Mucosa of descending colon (tissue), 3 donors: ENCODE measurements around the gene PUSL1. TPM values are rescaled to one million over a fixed set of nuclear protein-coding genes. Genes with fewer than 3 reads are reported as not detected.

ENCODE experiments used
- ATAC-seq: fragments of 200-7000 bp; cut with Tn5 transposase; one replicate; pipeline ENCODE4 v1.9.1; 2020; ENCODE audit warnings: mild to moderate bottlenecking, moderate library complexity
- DNase-seq, 3 donors: peaks; one replicate each; pipeline ENCODE4 v3.0.0-alpha.2; 2020
- H3K36me3 ChIP-seq: fragments of 200-600 bp; one replicate; pipeline ENCODE4 v1.8.0; 2021; ENCODE audit warnings: low read depth, mild to moderate bottlenecking
- H3K4me1 ChIP-seq: fragments of 200-600 bp; one replicate; pipeline ENCODE4 v1.8.0; 2021; ENCODE audit warnings: low read depth, mild to moderate bottlenecking
- H3K4me3 ChIP-seq: fragments of 200-600 bp; one replicate; pipeline ENCODE4 v1.8.0; 2021; ENCODE audit warnings: mild to moderate bottlenecking
- H3K9me3 ChIP-seq: fragments of 200-600 bp; one replicate; pipeline ENCODE4 v1.8.0; 2021; ENCODE audit warnings: mild to moderate bottlenecking
- intact Hi-C, 2 donors: fragments of 100-400 bp; cut with DNase I in 1 of 2; cut with micrococcal nuclease in 1 of 2; formaldehyde crosslinking; loops; one replicate each; pipeline versions ENCODE4 v1.11.0 to v1.11.1; 2022; cut with DNase I, micrococcal nuclease
- total RNA-seq, 3 donors: library from RNA; stranded (reverse); fragmentation: NEBNext Ultra II Directional in 2 of 3; extraction: Animal tissue kit (Norgen Biotek cat#: 25700) in 2 of 3; gene quantifications; one replicate each; pipeline versions ENCODE4 v1.2.1 to v1.2.4, GENCODE V29; 2021 to 2023
- TF ChIP-seq, protein P1 (sequence below): fragments of 200-600 bp; IDR thresholded peaks from one replicate; pipeline ENCODE4 v1.8.0; 2022; ENCODE audit warnings: antibody characterized with exemption, mild to moderate bottlenecking
- donor health status: DM: no; HTN: no; CAD: no; lungs with moderate emphysema.
- donor health status: DM: no; HTN: no; CAD: no.
- donor health status: DM: no; HTN: yes; CAD: no.

Gene PUSL1
- total RNA-seq, 3 donors from 2014 or later, result 12.4 to 15.9 (median 15.4) TPM

DNA sequence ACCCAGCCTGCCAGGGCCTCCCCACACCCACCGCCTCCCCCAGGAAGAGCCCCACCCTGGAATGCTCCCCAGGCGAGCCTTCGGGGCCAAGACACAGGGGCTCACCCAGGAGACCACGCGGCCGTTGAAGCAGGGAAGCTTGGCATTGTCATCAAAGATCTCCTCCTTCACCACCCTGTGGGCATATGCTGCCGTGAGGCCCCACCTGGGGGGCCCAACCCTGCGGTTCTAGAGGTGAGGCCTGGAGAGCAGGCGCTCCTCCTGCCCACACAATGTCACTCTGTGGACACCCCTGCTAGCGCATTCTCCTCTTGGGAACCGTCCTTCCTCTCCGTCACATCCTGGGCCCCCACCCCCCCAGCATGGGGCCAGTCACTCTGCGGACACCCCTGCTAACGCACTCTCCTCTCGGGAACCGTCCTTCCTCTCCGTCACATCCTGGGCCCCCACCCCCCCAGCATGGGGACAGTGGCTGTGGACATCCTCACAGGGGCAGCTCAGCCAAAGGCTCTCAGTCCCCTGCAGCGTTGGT, 34.3 kb downstream of the PUSL1 start:
- TF ChIP-seq, protein P1, sequence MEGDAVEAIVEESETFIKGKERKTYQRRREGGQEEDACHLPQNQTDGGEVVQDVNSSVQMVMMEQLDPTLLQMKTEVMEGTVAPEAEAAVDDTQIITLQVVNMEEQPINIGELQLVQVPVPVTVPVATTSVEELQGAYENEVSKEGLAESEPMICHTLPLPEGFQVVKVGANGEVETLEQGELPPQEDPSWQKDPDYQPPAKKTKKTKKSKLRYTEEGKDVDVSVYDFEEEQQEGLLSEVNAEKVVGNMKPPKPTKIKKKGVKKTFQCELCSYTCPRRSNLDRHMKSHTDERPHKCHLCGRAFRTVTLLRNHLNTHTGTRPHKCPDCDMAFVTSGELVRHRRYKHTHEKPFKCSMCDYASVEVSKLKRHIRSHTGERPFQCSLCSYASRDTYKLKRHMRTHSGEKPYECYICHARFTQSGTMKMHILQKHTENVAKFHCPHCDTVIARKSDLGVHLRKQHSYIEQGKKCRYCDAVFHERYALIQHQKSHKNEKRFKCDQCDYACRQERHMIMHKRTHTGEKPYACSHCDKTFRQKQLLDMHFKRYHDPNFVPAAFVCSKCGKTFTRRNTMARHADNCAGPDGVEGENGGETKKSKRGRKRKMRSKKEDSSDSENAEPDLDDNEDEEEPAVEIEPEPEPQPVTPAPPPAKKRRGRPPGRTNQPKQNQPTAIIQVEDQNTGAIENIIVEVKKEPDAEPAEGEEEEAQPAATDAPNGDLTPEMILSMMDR, result no peak
- Histone ChIP-seq H3K4me1 (peaks cover 23% of the 10 kb centered on the region), H3K36me3 (no peaks in the 10 kb centered on the region), H3K9me3 (no peaks in the 10 kb centered on the region), H3K4me3 (no peak overlapping the region)
- ATAC-seq (no peak), DNase-seq (no peak)
- intact Hi-C loops, result no loop called here

DNA sequence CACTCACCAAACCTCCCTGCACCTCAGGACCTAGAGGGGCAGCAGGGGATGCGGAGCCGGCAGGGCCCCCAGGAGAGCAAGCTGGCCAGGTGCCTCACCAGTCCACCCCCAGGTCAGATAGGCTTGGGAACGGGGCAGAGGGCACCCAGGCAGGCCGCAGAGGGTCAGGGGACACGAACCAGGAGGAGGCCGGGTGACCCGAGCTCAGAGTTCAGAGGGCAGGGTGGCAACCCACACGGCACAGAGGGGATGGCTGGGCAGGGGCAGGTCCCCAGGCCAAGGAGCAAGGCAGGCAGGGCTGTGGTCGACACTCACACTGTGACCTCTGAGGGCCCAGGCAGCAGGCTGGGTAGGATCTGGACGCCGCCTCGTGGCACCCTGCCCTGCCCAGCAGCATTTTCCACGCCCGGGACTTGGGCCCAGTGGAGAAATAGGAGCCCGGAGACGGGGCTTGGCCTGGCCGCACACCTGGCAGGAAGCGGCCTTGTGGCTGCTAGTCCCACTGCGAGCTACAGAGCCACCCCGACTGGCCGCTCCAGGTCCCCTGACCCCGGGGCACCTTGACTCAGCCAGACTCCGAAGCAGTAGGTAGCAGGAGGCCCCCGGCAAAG, 35.5 kb downstream of the PUSL1 start:
- ATAC-seq (no peak), DNase-seq (no peak)
- intact Hi-C loops, result no loop called here
- no peaks in the 10 kb centered on the region for H3K9me3 ChIP-seq
- TF ChIP-seq, protein P1, result no peak
- H3K4me1 ChIP-seq, result peaks cover 29% of the 10 kb centered on the region
- no peaks in the 10 kb centered on the region for H3K36me3 ChIP-seq
- no peak overlapping the region for H3K4me3 ChIP-seq

GRCh38 chr1:1344655-1345361, 36.4 kb downstream of the PUSL1 start:
- H3K4me1 ChIP-seq, result peaks cover 29% of the 10 kb centered on the region
- intact Hi-C loops, result no loop called here
- peak; percentile 57 for ATAC-seq
- no peak overlapping the region for H3K4me3 ChIP-seq
- DNase-seq, result no peak
- H3K36me3 ChIP-seq, result no peaks in the 10 kb centered on the region
- no peaks in the 10 kb centered on the region for H3K9me3 ChIP-seq
- TF ChIP-seq, protein P1, result no peak

DNA sequence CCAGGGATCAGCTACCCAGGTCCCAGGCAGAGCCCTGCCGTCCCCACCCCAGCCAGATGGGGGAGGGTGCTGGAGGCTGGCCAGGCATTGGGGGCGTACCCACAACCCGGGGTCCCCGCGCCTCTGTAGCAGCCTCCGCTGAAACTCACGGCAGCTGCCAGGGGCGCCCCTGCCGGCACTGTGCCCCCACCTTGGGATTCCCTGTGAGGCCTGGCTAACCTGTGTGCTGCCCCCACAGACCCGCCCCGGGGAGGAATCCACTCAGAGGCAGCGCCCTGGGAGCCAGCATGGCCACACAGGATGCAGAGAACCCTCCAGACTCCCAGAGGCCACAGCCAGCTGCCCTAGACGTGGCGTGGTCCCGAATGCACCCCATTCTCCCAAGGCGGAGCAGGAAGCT, 37.0 kb downstream of the PUSL1 start:
- TF ChIP-seq, protein P1, result no peak
- H3K4me3 ChIP-seq, result no peak overlapping the region
- intact Hi-C loops, result no loop called here
- H3K9me3 ChIP-seq, result no peaks in the 10 kb centered on the region
- DNase-seq (no peak), ATAC-seq (no peak)
- H3K36me3 ChIP-seq, result no peaks in the 10 kb centered on the region
- peaks cover 29% of the 10 kb centered on the region for H3K4me1 ChIP-seq

GRCh38 chr1:1345860-1346500, 37.6 kb downstream of the PUSL1 start:
- no peak for ATAC-seq
- Histone ChIP-seq H3K4me3 (no peak overlapping the region), H3K36me3 (no peaks in the 10 kb centered on the region), H3K9me3 (no peaks in the 10 kb centered on the region), H3K4me1 (peaks cover 29% of the 10 kb centered on the region)
- no peak for DNase-seq
- TF ChIP-seq, protein P1, result no peak
- intact Hi-C loops, result no loop called here
